Neutrophil (primary cell): Measurements from ENCODE around the gene C11orf21.

Experiments
- H3K27ac ChIP-seq: fragments of 200-600 bp; sonication (generic); 2 replicates; pipeline ENCODE4 v1.5.1; 2016; ENCODE audit warnings: mild to moderate bottlenecking, moderate library complexity
- H3K27me3 ChIP-seq: fragments of 200-600 bp; sonication (generic); 2 replicates; pipeline ENCODE4 v1.6.0; 2016; ENCODE audit warnings: mild to moderate bottlenecking
- H3K36me3 ChIP-seq: fragments of 200-600 bp; sonication (generic); 2 replicates; pipeline ENCODE4 v1.5.1; 2017
- H3K4me1 ChIP-seq, 2 experiments: fragments of 200-600 bp in 1 of 2; sonication (generic) in 1 of 2; 1 replicate in 1 of 2; 2 replicates in 1 of 2; pipeline versions ENCODE4 v1.5.1 to v1.6.1; 2013 to 2016; ENCODE audit warnings: low read depth in 1 of 2, low read length in 1 of 2, mild to moderate bottlenecking in 1 of 2, moderate library complexity in 1 of 2; ENCODE audit not compliant: control insufficient read depth in 1 of 2, insufficient read depth in 1 of 2
- H3K4me3 ChIP-seq, 2 experiments: fragments of 200-600 bp in 1 of 2; sonication (generic) in 1 of 2; 1 replicate in 1 of 2; 2 replicates in 1 of 2; pipeline ENCODE4 v1.5.1; 2013 to 2016; ENCODE audit warnings: low read depth in 1 of 2, low read length in 1 of 2, mild to moderate bottlenecking in 1 of 2, moderate library complexity in 1 of 2
- H3K9me3 ChIP-seq: fragments of 200-600 bp; sonication (generic); 2 replicates; pipeline ENCODE4 v1.5.1; 2016
- CTCF ChIP-seq: fragments of 200-600 bp; sonication (generic); IDR thresholded peaks from 2 replicates; pipeline ENCODE4 v1.5.1; 2016; ENCODE audit warnings: antibody characterized with exemption

The C11orf21 gene

DNA sequence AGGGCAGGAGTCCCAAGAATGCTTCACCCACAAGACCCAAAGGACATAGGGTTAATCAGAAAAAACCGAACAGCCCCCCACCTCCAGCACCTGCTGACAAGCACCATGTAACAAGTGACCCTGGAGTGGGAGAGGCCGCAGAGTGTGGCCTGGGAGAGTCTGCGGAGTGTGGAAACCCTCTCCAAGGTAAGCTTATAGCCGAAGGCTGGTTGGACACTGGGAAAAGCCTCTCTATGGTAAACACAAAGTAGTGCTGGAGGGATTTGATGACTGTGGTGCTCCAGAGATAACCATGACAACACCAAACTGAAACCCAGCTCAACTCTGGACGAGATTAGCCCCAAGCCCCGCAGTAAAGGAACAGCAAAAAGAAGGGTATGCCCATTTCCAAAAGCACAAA, 50.6 kb downstream of the C11orf21 start:
- no peaks in the 10 kb centered on the region for H3K36me3 ChIP-seq
- no peak overlapping the region for H3K4me3 ChIP-seq
- no peak overlapping the region for H3K27ac ChIP-seq
- no peaks in the 10 kb centered on the region for H3K9me3 ChIP-seq
- no peaks in the 10 kb centered on the region for H3K27me3 ChIP-seq
- TF ChIP-seq CTCF: no peak
- H3K4me1 ChIP-seq: no peaks in the 10 kb centered on the region

DNA sequence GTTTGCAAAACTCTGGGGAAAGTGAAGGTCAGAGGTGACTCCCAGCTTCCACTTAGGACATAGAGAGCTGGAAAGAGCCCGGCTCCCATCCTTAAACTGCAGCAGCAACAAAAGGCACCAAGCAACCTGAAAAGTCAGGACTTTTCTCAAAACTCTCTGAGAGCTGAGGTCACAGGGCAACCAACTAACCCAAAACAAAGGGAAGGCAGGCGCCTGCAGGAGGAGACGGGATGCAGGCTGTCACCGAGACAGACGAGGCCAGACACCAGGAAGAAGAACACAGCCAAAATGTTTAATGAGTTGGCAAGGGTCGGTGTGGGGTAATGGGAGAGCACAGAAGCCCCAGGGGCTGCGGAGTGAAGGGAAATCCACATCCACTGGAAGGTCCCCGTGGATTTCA, 51.2 kb downstream of the C11orf21 start:
- no peak overlapping the region for H3K27ac ChIP-seq
- peaks cover 3% of the 10 kb centered on the region for H3K27me3 ChIP-seq
- no peaks in the 10 kb centered on the region for H3K36me3 ChIP-seq
- no peaks in the 10 kb centered on the region for H3K9me3 ChIP-seq
- no peak for TF ChIP-seq CTCF
- H3K4me1 ChIP-seq: no peaks in the 10 kb centered on the region
- no peak overlapping the region for H3K4me3 ChIP-seq

DNA sequence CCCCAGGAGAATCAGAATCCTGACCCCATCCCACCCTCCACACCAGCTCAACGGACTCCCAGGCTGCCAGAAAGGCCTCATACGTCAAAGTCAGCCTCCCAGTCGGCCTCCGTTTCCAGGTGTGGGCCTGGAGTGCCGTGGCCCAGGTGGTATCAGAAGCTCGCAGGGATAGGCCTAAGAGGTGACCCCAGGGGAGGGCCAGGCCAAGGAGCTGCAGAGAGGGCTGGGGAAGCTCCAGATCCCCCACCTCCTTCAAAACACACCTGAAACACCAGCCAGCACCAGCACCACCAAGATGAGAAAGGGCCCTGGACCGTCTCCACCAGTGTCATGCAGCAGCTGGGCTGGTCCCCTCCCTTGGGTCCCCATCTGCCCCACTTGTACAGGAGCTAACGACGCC, 51.7 kb downstream of the C11orf21 start:
- H3K4me1 ChIP-seq: no peaks in the 10 kb centered on the region
- H3K4me3 ChIP-seq: no peak overlapping the region
- H3K27me3 ChIP-seq: peaks cover 6% of the 10 kb centered on the region
- H3K27ac ChIP-seq: no peak overlapping the region
- H3K9me3 ChIP-seq: no peaks in the 10 kb centered on the region
- TF ChIP-seq CTCF: no peak
- H3K36me3 ChIP-seq: no peaks in the 10 kb centered on the region

DNA sequence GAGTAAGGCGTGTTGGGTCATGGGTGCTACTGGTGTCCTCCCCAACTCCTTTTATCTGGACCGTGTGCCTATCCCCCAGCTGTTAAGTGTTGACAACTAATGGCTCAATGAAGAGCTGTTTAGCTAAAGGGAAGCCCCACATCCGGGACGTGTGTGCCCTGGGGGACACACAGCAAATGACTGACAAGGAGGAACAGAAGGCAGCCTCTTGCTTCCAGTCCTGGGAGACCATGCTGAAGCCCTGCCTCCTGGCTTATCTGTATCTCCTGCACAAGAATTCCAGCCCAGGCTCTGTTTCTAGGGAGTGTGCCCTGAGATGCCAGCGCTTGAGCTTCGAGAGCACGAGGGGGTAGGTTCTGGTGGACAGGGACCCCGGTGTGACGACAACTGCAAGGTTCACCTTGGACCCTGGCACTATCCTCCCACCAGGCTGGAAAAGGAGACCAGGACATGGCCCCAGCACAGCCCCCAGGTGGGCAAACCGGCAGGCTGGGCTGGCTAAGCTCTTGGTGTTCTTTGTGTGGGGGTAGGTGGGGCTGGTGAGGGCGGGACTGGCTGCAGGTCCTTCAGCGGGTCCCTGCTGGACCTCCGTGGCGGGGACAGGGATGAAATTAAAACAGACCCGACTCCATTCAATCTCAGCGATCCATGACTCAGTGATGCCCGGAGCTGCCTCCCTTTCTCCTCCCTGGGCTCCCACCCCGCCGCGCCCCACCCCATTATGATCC, 52.4 kb downstream of the C11orf21 start:
- no peak overlapping the region for H3K27ac ChIP-seq
- H3K36me3 ChIP-seq: no peaks in the 10 kb centered on the region
- H3K9me3 ChIP-seq: no peaks in the 10 kb centered on the region
- no peaks in the 10 kb centered on the region for H3K4me1 ChIP-seq
- peaks cover 12% of the 10 kb centered on the region for H3K27me3 ChIP-seq
- no peak for TF ChIP-seq CTCF
- H3K4me3 ChIP-seq: no peak overlapping the region

- H3K27ac ChIP-seq: no peak overlapping the region
These were observed 53.0 kb downstream of the C11orf21 start for GRCh38 chr11:2248762-2249161.

More at GRCh38 chr11:2248762-2249161, 53.0 kb downstream of the C11orf21 start:
- TF ChIP-seq CTCF: no peak
- Histone ChIP-seq H3K4me3 (no peak overlapping the region), H3K9me3 (no peaks in the 10 kb centered on the region), H3K36me3 (no peaks in the 10 kb centered on the region), H3K27me3 (peaks cover 16% of the 10 kb centered on the region), H3K4me1 (no peaks in the 10 kb centered on the region)
